H1 (cell line): ENCODE data around the gene LIMK2. TPM values are rescaled to one million over a fixed set of nuclear protein-coding genes. Genes with fewer than 3 reads are reported as not detected.

ENCODE experiments used
- CTCF ChIA-PET: fragments of 300-600 bp; sonication (Branson Sonifier 250); formaldehyde crosslinking; loops from one replicate; lab custom pipeline; 2021; ENCODE audit not compliant: partially characterized antibody; lab: Charles Lee
- POLR2A ChIA-PET: fragments of 300-600 bp; sonication (Branson Sonifier 250); formaldehyde crosslinking; loops from one replicate; lab custom pipeline; 2021; ENCODE audit warnings: inconsistent platforms; ENCODE audit not compliant: partially characterized antibody; lab: Charles Lee
- DNase-seq, 2 experiments: peaks; one replicate each; pipeline versions ENCODE4 v3.0.0 to v3.0.0-alpha.2; 2010 to 2022; ENCODE audit warnings: low spot score in 2 of 2, low read depth in 1 of 2, mixed read lengths in 1 of 2
- FAIRE-seq: peaks from 2 replicates; lab custom pipeline; 2011; peaks lifted over from hg19 to GRCh38; lab: Jason Lieb, UNC
- H2AFZ ChIP-seq: 2 replicates; pipeline ENCODE4 v1.8.1; 2012; ENCODE audit warnings: low read length, inconsistent platforms
- H2AK5ac ChIP-seq: 2 replicates; pipeline ENCODE4 v1.6.1; 2013; ENCODE audit warnings: low read depth, low read length
- H2BK120ac ChIP-seq: replicated peaks from 2 replicates; pipeline ENCODE3; 2013; ENCODE audit warnings: low read depth, low read length, inconsistent platforms
- H2BK12ac ChIP-seq: 2 replicates; pipeline ENCODE4 v1.6.1; 2013; ENCODE audit warnings: low read depth, low read length
- H2BK15ac ChIP-seq: 2 replicates; pipeline ENCODE4 v1.6.1; 2013; ENCODE audit warnings: low read length
- H2BK20ac ChIP-seq: 2 replicates; pipeline ENCODE4 v1.6.1; 2013; ENCODE audit warnings: low read length
- H2BK5ac ChIP-seq: 2 replicates; pipeline ENCODE4 v1.6.1; 2013; ENCODE audit warnings: low read depth, low read length
- H3K14ac ChIP-seq: 2 replicates; pipeline ENCODE4 v1.6.1; 2013; ENCODE audit warnings: inconsistent platforms; ENCODE audit not compliant: insufficient read length
- H3K18ac ChIP-seq: 2 replicates; pipeline ENCODE4 v1.6.1; 2013; ENCODE audit warnings: low read length; ENCODE audit errors: extremely low read depth
- H3K23ac ChIP-seq: 2 replicates; pipeline ENCODE4 v1.6.1; 2013; ENCODE audit warnings: inconsistent platforms; ENCODE audit not compliant: insufficient read length
- H3K23me2 ChIP-seq: 2 replicates; pipeline ENCODE4 v1.6.1; 2013; ENCODE audit warnings: low read depth, low read length
- H3K27ac ChIP-seq: 2 replicates; pipeline ENCODE4 v1.6.1; 2011; ENCODE audit warnings: low read depth, low read length, inconsistent platforms
- H3K27me3 ChIP-seq, 4 experiments: replicated peaks in 1 of 4; 1 replicate in 1 of 4; 2 replicates in 3 of 4; pipeline versions ENCODE4 v1.6.1 to v1.8.1; 2011 to 2013; ENCODE audit warnings: low read length in 3 of 4, mild to moderate bottlenecking in 3 of 4, inconsistent platforms in 2 of 4, mixed read lengths in 2 of 4, moderate library complexity in 1 of 4; ENCODE audit not compliant: control insufficient read depth in 3 of 4, insufficient read depth in 3 of 4; ENCODE audit errors: extremely low read depth in 1 of 4
- H3K36me3 ChIP-seq, 4 experiments: 2 replicates each; pipeline versions ENCODE4 v1.6.1 to v1.8.1; 2011 to 2013; ENCODE audit warnings: mild to moderate bottlenecking in 4 of 4, low read length in 3 of 4, moderate library complexity in 2 of 4, control low read depth in 1 of 4, inconsistent platforms in 1 of 4; ENCODE audit not compliant: insufficient read depth in 4 of 4, control insufficient read depth in 2 of 4
- H3K4ac ChIP-seq: replicated peaks from 2 replicates; pipeline ENCODE3; 2013; ENCODE audit warnings: low read length, low read depth, mixed read lengths, inconsistent platforms; ENCODE audit not compliant: insufficient read length
- H3K4me1 ChIP-seq, 4 experiments: replicated peaks in 1 of 4; 1 replicate in 1 of 4; 2 replicates in 3 of 4; pipeline versions ENCODE4 v1.6.1 to v1.8.1; 2011 to 2013; ENCODE audit warnings: low read length in 3 of 4, inconsistent platforms in 2 of 4, mixed read lengths in 1 of 4; ENCODE audit not compliant: insufficient read depth in 4 of 4, control insufficient read depth in 3 of 4
- H3K4me2 ChIP-seq, 2 experiments: 2 replicates each; pipeline versions ENCODE4 v1.6.1 to v1.8.1; 2011 to 2013; ENCODE audit warnings: low read depth in 2 of 2, low read length in 2 of 2, control low read depth in 1 of 2, inconsistent platforms in 1 of 2, mild to moderate bottlenecking in 1 of 2; ENCODE audit not compliant: insufficient read depth in 1 of 2
- H3K4me3 ChIP-seq, 4 experiments: fragments of 200-600, 300-600 bp in 1 of 4; sonication (generic), shearing (Covaris generic), sonication (Bioruptor Twin) in 1 of 4; 2 replicates each; pipeline versions ENCODE4 v1.5.1 to v1.8.1; 2011 to 2016; ENCODE audit warnings: low read length in 4 of 4, low read depth in 3 of 4, control low read depth in 2 of 4, inconsistent platforms in 2 of 4, mild to moderate bottlenecking in 2 of 4, mixed read lengths in 1 of 4, moderate library complexity in 1 of 4; ENCODE audit not compliant: insufficient read depth in 2 of 4; ENCODE audit errors: extremely low read depth in 1 of 4
- H3K56ac ChIP-seq: replicated peaks from 2 replicates; pipeline ENCODE3; 2013; ENCODE audit warnings: low read depth, mild to moderate bottlenecking, mixed read lengths, low read length, inconsistent platforms; ENCODE audit not compliant: insufficient read length
- H3K79me1 ChIP-seq: 2 replicates; pipeline ENCODE4 v1.6.1; 2013; ENCODE audit warnings: low read depth, low read length, control low read depth
- H3K79me2 ChIP-seq, 2 experiments: 2 replicates each; pipeline versions ENCODE4 v1.6.1 to v1.8.1; 2012 to 2013; ENCODE audit warnings: low read length in 2 of 2, mild to moderate bottlenecking in 2 of 2, inconsistent platforms in 1 of 2; ENCODE audit not compliant: insufficient read depth in 2 of 2, control insufficient read depth in 1 of 2
- H3K9ac ChIP-seq, 4 experiments: replicated peaks in 1 of 4; 1 replicate in 1 of 4; 2 replicates in 3 of 4; pipeline versions ENCODE4 v1.6.1 to v1.8.1; 2011 to 2013; ENCODE audit warnings: low read depth in 3 of 4, low read length in 3 of 4, control low read depth in 2 of 4, mild to moderate bottlenecking in 2 of 4, moderate library complexity in 2 of 4, inconsistent platforms in 1 of 4; ENCODE audit errors: extremely low read depth in 1 of 4
- H3K9me3 ChIP-seq, 2 experiments: 2 replicates each; pipeline versions ENCODE4 v1.6.1 to v1.8.1; 2012 to 2013; ENCODE audit warnings: mild to moderate bottlenecking in 2 of 2, moderate library complexity in 2 of 2, control low read depth in 1 of 2, inconsistent platforms in 1 of 2, low read depth in 1 of 2, low read length in 1 of 2, mixed read lengths in 1 of 2; ENCODE audit not compliant: insufficient read depth in 2 of 2
- H4K20me1 ChIP-seq, 2 experiments: replicated peaks in 1 of 2; 2 replicates each; pipeline versions ENCODE3 to v1.8.1; 2011 to 2013; ENCODE audit warnings: inconsistent platforms in 2 of 2, low read length in 2 of 2, mild to moderate bottlenecking in 1 of 2; ENCODE audit not compliant: insufficient read depth in 2 of 2, control insufficient read depth in 1 of 2
- H4K5ac ChIP-seq: 2 replicates; pipeline ENCODE4 v1.6.1; 2013; ENCODE audit warnings: low read length, low read depth, mixed read lengths, inconsistent platforms; ENCODE audit not compliant: insufficient read length
- H4K8ac ChIP-seq: 2 replicates; pipeline ENCODE4 v1.8.0; 2013; ENCODE audit warnings: mild to moderate bottlenecking, moderate library complexity, low read length, inconsistent platforms; ENCODE audit not compliant: insufficient read depth; ENCODE audit errors: extremely low read depth
- H4K91ac ChIP-seq: replicated peaks from 2 replicates; pipeline ENCODE3; 2013; ENCODE audit warnings: low read length, mixed read lengths, inconsistent platforms; ENCODE audit not compliant: insufficient read length
- BRCA1 ChIP-seq: IDR thresholded peaks from 2 replicates; pipeline ENCODE4 v1.6.1; 2012; ENCODE audit warnings: low read depth, low read length, improper control_type of control experiment
- EZH2 ChIP-seq: fragments of 200-600 bp; sonication (generic); IDR thresholded peaks from 2 replicates; pipeline ENCODE4 v1.7.1; 2012; ENCODE audit warnings: low read depth, mild to moderate bottlenecking, moderate library complexity, low read length, inconsistent platforms; ENCODE audit not compliant: severe bottlenecking
- KDM5A ChIP-seq: fragments of 200-600 bp; IDR thresholded peaks from 2 replicates; pipeline ENCODE4 v1.7.1; 2012; ENCODE audit warnings: mild to moderate bottlenecking, low read length, inconsistent platforms, mixed read lengths
- RAD21 ChIP-seq, 2 experiments: IDR thresholded peaks in 1 of 2; conservative IDR thresholded peaks in 1 of 2; 2 replicates each; pipeline ENCODE4 v1.6.1; 2011; ENCODE audit warnings: low read depth in 2 of 2, low read length in 2 of 2, improper control_type of control experiment in 1 of 2, inconsistent platforms in 1 of 2, mild to moderate bottlenecking in 1 of 2, moderate library complexity in 1 of 2
- SAP30 ChIP-seq: fragments of 300-600 bp; sonication (generic); IDR thresholded peaks from 2 replicates; pipeline ENCODE4 v1.7.1; 2012; ENCODE audit warnings: low read length, moderate library complexity, mild to moderate bottlenecking, inconsistent platforms; ENCODE audit not compliant: insufficient read depth, insufficient replicate concordance
- TEAD4 ChIP-seq: IDR thresholded peaks from 2 replicates; pipeline ENCODE4 v1.6.1; 2012; ENCODE audit warnings: low read depth, low read length, inconsistent platforms, mixed read lengths
- WGBS, 2 experiments: shearing (Covaris generic) in 1 of 2; methylation state at CpG; one replicate each; pipeline versions ENCODE4 v1.1.6 to v1.1.7; 2013 to 2015; ENCODE audit warnings: low lambda C conversion rate in 2 of 2, mixed read lengths in 2 of 2, inconsistent platforms in 1 of 2, low coverage in 1 of 2, missing lambda C conversion rate in 1 of 2; ENCODE audit not compliant: insufficient replicate concordance in 2 of 2, insufficient coverage in 1 of 2, insufficient read length in 1 of 2; ENCODE audit errors: extremely low coverage in 1 of 2, missing lambda C conversion rate in 1 of 2; 5-methylcytosine and 5-hydroxymethylcytosine counted together
- polyA plus RNA-seq, 7 experiments: library from polyadenylated mRNA; depleted of rRNA in 3 of 7; stranded (reverse) in 5 of 7; unstranded in 2 of 7; fragments of >200 nt in 5 of 7; fragments of 200-250 nt in 2 of 7; gene quantifications; 1 replicate in 5 of 7; 2 replicates in 1 of 7; 4 replicates in 1 of 7; pipeline versions ENCODE4 v1.2.1 to v1.2.3, GENCODE V29; 2011 to 2013; ENCODE audit warnings: missing spikeins in 2 of 7, mixed read lengths in 2 of 7
- total RNA-seq: library from RNA; stranded (reverse); fragmentation: NEBNext Ultra II Directional; extraction: Animal tissue kit (Norgen Biotek cat#: 25700); gene quantifications from 2 replicates; pipeline ENCODE4 v1.2.1, GENCODE V29; 2021
- TF ChIP-seq, protein P1 (sequence below), 3 experiments: IDR thresholded peaks; 1 replicate in 2 of 3; 2 replicates in 1 of 3; pipeline versions ENCODE4 v1.5.1 to v1.6.1; 2011; ENCODE audit warnings: low read length in 3 of 3, mild to moderate bottlenecking in 3 of 3, inconsistent platforms in 2 of 3, low read depth in 1 of 3, moderate library complexity in 1 of 3; ENCODE audit not compliant: insufficient read depth in 1 of 3; ENCODE audit errors: control extremely low read depth in 1 of 3

The LIMK2 gene
- total and polyA plus RNA-seq, 2 of the 8 experiments (the other 6 are each of a cell fraction or from before 2014, with no cell fraction given), result 13.2 to 37.6 TPM

DNA sequence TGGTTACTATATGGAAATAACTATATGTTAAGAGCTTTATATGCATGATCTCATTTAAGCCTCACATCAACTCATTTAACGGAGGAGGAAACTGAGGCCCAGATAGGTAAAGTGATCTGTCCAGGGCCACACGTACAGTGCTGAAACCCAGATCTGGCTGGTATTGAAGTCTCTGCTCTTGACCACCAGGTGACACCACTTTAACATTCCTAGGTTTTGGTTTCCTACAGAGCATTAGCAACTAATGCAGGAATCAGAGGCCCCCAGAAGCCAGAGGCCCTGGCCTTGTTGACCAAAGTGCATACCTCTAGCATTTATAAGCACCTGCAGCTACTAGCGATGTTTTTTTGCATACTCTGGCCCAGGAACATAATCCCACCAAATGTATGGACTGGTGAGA is 12.9 kb upstream of the LIMK2 start:
- H3K18ac ChIP-seq, result no peak overlapping the region
- H3K36me3 ChIP-seq, result peaks cover 0 to 4% (median 1%) of the 10 kb centered on the region in 4 experiments; a peak in 5 of 8 replicates
- ChIA-PET POLR2A (interaction anchor here (1.1 kb wide), 1 partner anchor 76 kb away, joined by 3 read pairs; no protein-coding TSS in a partner anchor), CTCF (interaction anchor here (0.6 to 2.5 kb wide), 13 partner anchors 11 to 114 kb away, joined by 3 to 21 read pairs (median 5); partner anchors contain the start of gene LIMK2)
- H3K27me3 ChIP-seq, result no peaks in the 10 kb centered on the region
- no peak overlapping the region for H3K4me3 ChIP-seq
- FAIRE-seq (no peak), DNase-seq (no peak)
- no peak overlapping the region for H4K8ac ChIP-seq
- H3K23ac ChIP-seq, result no peak overlapping the region
- H4K20me1 ChIP-seq, result peaks cover 0 to 2% of the 10 kb centered on the region in 2 experiments
- H3K79me2 ChIP-seq, result no peaks in the 10 kb centered on the region
- H3K4ac ChIP-seq, result no peak overlapping the region
- no peak overlapping the region for H3K27ac ChIP-seq
- H3K9ac ChIP-seq, result peak overlapping the region in 1 of 4 experiments; percentile 13; a peak in 1 of 7 replicates
- no peaks in the 10 kb centered on the region for H3K9me3 ChIP-seq
- H2BK120ac ChIP-seq, result no peak overlapping the region
- no peaks in the 10 kb centered on the region for H3K4me1 ChIP-seq
- no peak overlapping the region for H2AFZ ChIP-seq
- H3K23me2 ChIP-seq, result no peaks in the 10 kb centered on the region
- H4K91ac ChIP-seq, result no peak overlapping the region
- no peak overlapping the region for H2BK12ac ChIP-seq
- TF ChIP-seq, protein P1, sequence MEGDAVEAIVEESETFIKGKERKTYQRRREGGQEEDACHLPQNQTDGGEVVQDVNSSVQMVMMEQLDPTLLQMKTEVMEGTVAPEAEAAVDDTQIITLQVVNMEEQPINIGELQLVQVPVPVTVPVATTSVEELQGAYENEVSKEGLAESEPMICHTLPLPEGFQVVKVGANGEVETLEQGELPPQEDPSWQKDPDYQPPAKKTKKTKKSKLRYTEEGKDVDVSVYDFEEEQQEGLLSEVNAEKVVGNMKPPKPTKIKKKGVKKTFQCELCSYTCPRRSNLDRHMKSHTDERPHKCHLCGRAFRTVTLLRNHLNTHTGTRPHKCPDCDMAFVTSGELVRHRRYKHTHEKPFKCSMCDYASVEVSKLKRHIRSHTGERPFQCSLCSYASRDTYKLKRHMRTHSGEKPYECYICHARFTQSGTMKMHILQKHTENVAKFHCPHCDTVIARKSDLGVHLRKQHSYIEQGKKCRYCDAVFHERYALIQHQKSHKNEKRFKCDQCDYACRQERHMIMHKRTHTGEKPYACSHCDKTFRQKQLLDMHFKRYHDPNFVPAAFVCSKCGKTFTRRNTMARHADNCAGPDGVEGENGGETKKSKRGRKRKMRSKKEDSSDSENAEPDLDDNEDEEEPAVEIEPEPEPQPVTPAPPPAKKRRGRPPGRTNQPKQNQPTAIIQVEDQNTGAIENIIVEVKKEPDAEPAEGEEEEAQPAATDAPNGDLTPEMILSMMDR (IDR thresholded peaks at IDR 0.05; ENCODE audit: control extremely low read depth in 1 of 3, insufficient read depth in 1 of 3, low read depth in 1 of 3, low read length in 3 of 3), result peak in 2 of 3 experiments; percentile 43 to 46; a peak in 3 of 4 replicates
- TF ChIP-seq TEAD4 (peak; percentile 73), SAP30 (no peak), EZH2 (no peak), RAD21 (IDR thresholded peaks at IDR 0.05 in 1 of 2, conservative IDR thresholded peaks at IDR 0.05 in 1 of 2; ENCODE audit: low read depth in 2 of 2, low read length in 2 of 2) (peak; percentile 49 to 62), KDM5A (no peak), BRCA1 (no peak)
- H2BK20ac ChIP-seq, result no peak overlapping the region
- no peak overlapping the region for H3K14ac ChIP-seq
- H2AK5ac ChIP-seq, result no peak overlapping the region
- no peak overlapping the region for H3K4me2 ChIP-seq
- H3K79me1 ChIP-seq, result peaks cover 2% of the 10 kb centered on the region; the same call in 1 of the 2 replicates
- no peak overlapping the region for H4K5ac ChIP-seq
- whole genome bisulfite sequencing, 2 experiments, result 93% methylated on average over 3 of the region's 3 CpGs; no CpG with 5 or more reads in 1 of the 2 experiments
- no peak overlapping the region for H2BK5ac ChIP-seq
- H2BK15ac ChIP-seq, result no peak overlapping the region
- H3K56ac ChIP-seq, result no peak overlapping the region
